Measurements from ENCODE around the gene SLC10A7. TPM values are rescaled to one million over a fixed set of nuclear protein-coding genes. Genes with fewer than 3 reads are reported as not detected.

The SLC10A7 gene
- total RNA-seq, 2 experiments from 2014 or later = 8.7 to 9.9 TPM

DNA sequence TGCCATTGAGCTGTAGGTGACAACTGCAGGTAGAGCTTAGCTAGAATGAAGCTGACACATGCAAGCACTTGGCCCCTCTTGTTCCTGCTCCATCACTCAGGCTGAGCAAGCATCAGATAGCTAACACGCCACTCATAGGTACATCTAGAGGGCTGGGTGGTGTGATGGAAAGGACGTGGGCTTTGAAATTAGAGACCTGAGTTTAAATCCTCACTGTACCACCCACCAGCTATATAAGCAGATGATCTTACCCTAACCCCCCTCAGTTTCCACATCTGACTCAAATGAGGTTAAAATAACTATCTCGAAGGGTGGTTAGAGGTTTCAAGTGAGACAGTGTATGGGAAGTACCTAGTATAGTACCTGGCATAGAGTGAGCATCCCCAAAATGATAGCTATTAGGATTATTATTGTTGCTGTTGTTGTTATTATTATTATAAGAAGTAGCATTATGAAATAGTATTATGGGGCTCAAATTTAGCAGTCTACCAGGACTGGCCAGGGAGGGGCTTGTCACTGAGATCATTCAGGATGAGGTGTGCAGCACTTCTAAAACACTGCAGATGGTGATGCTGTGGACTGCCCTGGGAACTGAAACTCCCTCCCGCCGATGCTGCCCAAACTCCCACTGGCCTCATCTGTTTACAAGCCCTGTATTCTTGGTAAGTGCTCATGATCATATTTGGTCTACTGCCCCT, 248.4 kb downstream of the SLC10A7 start:
- Mint-ChIP-seq H3K4me3 (no peak overlapping the region), H3K9me3 (no peaks in the 10 kb centered on the region), H3K4me1 (ENCODE audit: low read depth) (no peaks in the 10 kb centered on the region), H3K36me3 (ENCODE audit: low read depth) (no peaks in the 10 kb centered on the region), H3K27me3 (no peaks in the 10 kb centered on the region), H3K27ac (no peak overlapping the region)
- TF ChIP-seq, protein P1, sequence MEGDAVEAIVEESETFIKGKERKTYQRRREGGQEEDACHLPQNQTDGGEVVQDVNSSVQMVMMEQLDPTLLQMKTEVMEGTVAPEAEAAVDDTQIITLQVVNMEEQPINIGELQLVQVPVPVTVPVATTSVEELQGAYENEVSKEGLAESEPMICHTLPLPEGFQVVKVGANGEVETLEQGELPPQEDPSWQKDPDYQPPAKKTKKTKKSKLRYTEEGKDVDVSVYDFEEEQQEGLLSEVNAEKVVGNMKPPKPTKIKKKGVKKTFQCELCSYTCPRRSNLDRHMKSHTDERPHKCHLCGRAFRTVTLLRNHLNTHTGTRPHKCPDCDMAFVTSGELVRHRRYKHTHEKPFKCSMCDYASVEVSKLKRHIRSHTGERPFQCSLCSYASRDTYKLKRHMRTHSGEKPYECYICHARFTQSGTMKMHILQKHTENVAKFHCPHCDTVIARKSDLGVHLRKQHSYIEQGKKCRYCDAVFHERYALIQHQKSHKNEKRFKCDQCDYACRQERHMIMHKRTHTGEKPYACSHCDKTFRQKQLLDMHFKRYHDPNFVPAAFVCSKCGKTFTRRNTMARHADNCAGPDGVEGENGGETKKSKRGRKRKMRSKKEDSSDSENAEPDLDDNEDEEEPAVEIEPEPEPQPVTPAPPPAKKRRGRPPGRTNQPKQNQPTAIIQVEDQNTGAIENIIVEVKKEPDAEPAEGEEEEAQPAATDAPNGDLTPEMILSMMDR (IDR thresholded peaks at IDR 0.05) = no peak
- Histone ChIP-seq H3K4me1 (ENCODE audit: insufficient read depth, low read length) (no peaks in the 10 kb centered on the region), H3K27ac (ENCODE audit: low read depth in 1 of 2, low read length in 2 of 2) (no peak overlapping the region), H3K27me3 (ENCODE audit: control insufficient read depth in 1 of 2, insufficient read depth in 2 of 2, low read length in 2 of 2) (no peaks in the 10 kb centered on the region), H3K36me3 (ENCODE audit: insufficient read depth, low read length) (no peaks in the 10 kb centered on the region), H3K9me3 (ENCODE audit: control insufficient read depth in 1 of 2, insufficient read depth in 1 of 2, low read length in 2 of 2) (no peaks in the 10 kb centered on the region), H3K4me3 (ENCODE audit: low read length) (no peak overlapping the region)
- ChIA-PET POLR2A (interaction anchor here (0.7 kb wide), 1 partner anchor 449 kb away, joined by 3 read pairs; no protein-coding TSS in a partner anchor), CTCF (interaction anchor here (0.5 to 1.0 kb wide), 2 partner anchors 13 to 100 kb away, joined by 3 read pairs; no protein-coding TSS in a partner anchor)
- DNase-seq (no peak), ATAC-seq (ENCODE audit: poor library complexity) (no peak)
- intact Hi-C loops (cut with DNase I, micrococcal nuclease) = no loop called here

DNA sequence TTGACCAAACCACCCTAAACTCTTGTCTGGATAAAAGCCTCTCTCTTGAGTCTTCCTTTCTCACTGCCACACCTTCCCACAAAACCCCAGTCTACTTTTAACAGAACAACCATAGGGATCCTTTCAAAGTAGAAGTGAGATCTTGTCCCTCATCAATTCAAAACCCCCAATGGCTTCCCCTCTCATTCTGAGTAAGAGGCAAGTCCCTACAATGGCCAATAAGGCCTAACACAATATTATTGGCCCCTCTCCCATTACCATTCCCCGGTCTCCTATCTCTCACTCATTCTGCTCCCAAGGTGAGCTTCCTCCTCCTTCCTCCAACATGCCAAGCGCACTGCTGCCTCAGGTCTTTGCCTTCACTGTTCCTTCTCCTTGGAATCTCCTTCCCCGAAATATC, 250.3 kb downstream of the SLC10A7 start:
- CTCF ChIA-PET = no interaction called here
- TF ChIP-seq, protein P1 (IDR thresholded peaks at IDR 0.05) = no peak

DNA sequence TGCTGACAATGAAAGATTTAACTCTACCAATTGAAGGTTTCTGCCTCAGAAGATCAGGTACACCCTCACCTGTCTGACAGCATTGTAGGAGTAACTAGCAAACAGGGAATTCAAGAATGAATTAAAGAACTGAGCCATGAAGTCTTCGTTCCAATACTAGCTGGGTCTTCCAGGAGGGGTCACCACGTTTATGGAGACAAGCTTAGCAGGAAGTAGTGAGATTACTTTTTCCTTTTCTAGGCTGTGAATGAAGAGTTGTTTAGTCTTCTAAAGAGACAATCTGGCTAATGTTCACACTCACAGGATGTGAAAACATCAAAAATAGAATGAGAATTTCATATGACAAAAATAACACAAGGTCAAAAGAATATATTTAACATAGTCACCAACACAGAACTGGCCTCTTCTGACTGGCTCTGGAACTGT, 252.5 kb downstream of the SLC10A7 start:
- Histone ChIP-seq H3K27ac (ENCODE audit: low read depth in 1 of 2, low read length in 2 of 2) (no peak overlapping the region), H3K27me3 (ENCODE audit: control insufficient read depth in 1 of 2, insufficient read depth in 2 of 2, low read length in 2 of 2) (no peaks in the 10 kb centered on the region), H3K36me3 (ENCODE audit: insufficient read depth, low read length) (no peaks in the 10 kb centered on the region), H3K4me3 (ENCODE audit: low read length) (no peak overlapping the region), H3K4me1 (ENCODE audit: insufficient read depth, low read length) (no peaks in the 10 kb centered on the region), H3K9me3 (ENCODE audit: control insufficient read depth in 1 of 2, insufficient read depth in 1 of 2, low read length in 2 of 2) (no peaks in the 10 kb centered on the region)
- Mint-ChIP-seq H3K9me3 (no peaks in the 10 kb centered on the region), H3K4me3 (no peak overlapping the region), H3K27me3 (no peaks in the 10 kb centered on the region), H3K27ac (no peak overlapping the region), H3K4me1 (ENCODE audit: low read depth) (no peaks in the 10 kb centered on the region), H3K36me3 (ENCODE audit: low read depth) (no peaks in the 10 kb centered on the region)
- TF ChIP-seq, protein P1 (IDR thresholded peaks at IDR 0.05) = no peak
- intact Hi-C loops (cut with DNase I, micrococcal nuclease) = no loop called here
- DNase-seq (no peak), ATAC-seq (ENCODE audit: poor library complexity) (no peak)
- ChIA-PET POLR2A (no interaction called here), CTCF (no interaction called here)

More for the DNA sequence above, 250.3 kb downstream of the SLC10A7 start:
- no peaks in the 10 kb centered on the region for H3K27me3 Mint-ChIP-seq
- no peak overlapping the region for H3K4me3 Mint-ChIP-seq
- DNase-seq (no peak), ATAC-seq (ENCODE audit: poor library complexity) (no peak)
- Histone ChIP-seq H3K9me3 (ENCODE audit: control insufficient read depth in 1 of 2, insufficient read depth in 1 of 2, low read length in 2 of 2) (no peaks in the 10 kb centered on the region), H3K36me3 (ENCODE audit: insufficient read depth, low read length) (no peaks in the 10 kb centered on the region), H3K4me1 (ENCODE audit: insufficient read depth, low read length) (no peaks in the 10 kb centered on the region), H3K27ac (ENCODE audit: low read depth in 1 of 2, low read length in 2 of 2) (no peak overlapping the region), H3K27me3 (ENCODE audit: control insufficient read depth in 1 of 2, insufficient read depth in 2 of 2, low read length in 2 of 2) (no peaks in the 10 kb centered on the region), H3K4me3 (ENCODE audit: low read length) (no peak overlapping the region)
- H3K36me3 Mint-ChIP-seq (ENCODE audit: low read depth) = no peaks in the 10 kb centered on the region
- H3K9me3 Mint-ChIP-seq = no peaks in the 10 kb centered on the region
- intact Hi-C loops (cut with DNase I, micrococcal nuclease) = no loop called here
- H3K27ac Mint-ChIP-seq = no peak overlapping the region
- POLR2A ChIA-PET = no interaction called here
- no peaks in the 10 kb centered on the region for H3K4me1 Mint-ChIP-seq (ENCODE audit: low read depth)

All from CD4-positive, alpha-beta T cell (primary cell).